ENCODE measurements around the gene EMC8.

- TF ChIP-seq ZNF639 (tag by site-specific recombination; IDR thresholded peaks at IDR 0.05) (no peak), CTCF (tag by site-specific recombination; IDR thresholded peaks at IDR 0.05) (no peak)
Measured at GRCh38 chr16:85847681-85848601, 48.6 kb upstream of the EMC8 start.

Data from HEK293 (cell line).